ENCODE data around the gene RGP1. TPM values are rescaled to one million over a fixed set of nuclear protein-coding genes. Genes with fewer than 3 reads are reported as not detected.

RGP1 gene, protein sequence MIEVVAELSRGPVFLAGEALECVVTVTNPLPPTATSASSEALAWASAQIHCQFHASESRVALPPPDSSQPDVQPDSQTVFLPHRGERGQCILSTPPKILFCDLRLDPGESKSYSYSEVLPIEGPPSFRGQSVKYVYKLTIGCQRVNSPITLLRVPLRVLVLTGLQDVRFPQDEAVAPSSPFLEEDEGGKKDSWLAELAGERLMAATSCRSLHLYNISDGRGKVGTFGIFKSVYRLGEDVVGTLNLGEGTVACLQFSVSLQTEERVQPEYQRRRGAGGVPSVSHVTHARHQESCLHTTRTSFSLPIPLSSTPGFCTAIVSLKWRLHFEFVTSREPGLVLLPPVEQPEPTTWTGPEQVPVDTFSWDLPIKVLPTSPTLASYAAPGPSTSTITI
- total RNA-seq: 22.8 TPM
- 10 to 100 TPM in 1 of 4 donors, 1 to 10 TPM in 3; 4.6 to 10.2 (median 7.0) TPM for polyA plus RNA-seq

DNA sequence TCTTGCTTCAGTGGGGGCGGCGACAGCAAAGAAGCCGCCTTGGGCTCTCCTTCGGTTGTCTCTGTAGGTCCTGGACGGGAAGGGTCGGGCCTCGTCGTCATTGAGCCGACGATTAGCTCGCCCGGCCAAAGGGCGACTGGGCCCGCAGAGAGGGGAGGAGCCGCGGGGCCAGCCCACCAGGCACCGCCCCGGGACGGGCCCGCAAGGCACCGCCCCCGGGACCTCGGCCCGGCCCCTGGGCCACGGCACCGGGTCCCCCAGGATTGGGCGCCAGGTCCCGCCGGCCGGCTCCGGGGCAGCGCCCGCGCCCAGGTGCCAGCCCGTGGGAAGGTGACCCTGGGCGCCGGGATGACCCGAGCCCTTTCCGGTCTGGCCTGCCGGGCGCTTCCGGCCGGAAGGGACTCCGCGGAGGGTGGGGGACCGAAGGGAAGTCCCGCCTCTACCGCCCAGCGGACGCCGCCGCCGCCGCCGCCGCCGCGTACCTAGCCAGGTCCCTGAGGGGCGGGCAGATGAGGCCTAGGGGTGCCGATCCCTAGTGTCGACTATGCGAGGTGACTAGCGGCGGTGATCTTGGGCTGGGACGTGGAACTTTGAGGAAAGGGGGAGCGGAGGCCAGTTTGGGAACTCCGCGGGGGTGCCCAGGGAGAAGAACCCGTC is at the start of gene RGP1, which contains the start of gene GBA2:
Gene RGP1, plus strand, starts transcription at position 430 of the 657 bp plus-strand sequence. CDS start 469 bp downstream, outside the sequence.
Gene GBA2, minus strand, starts transcription at position 371 of the 657 bp plus-strand sequence. CDS start 524 bp downstream, outside the sequence.
- Mint-ChIP-seq H3K9me3 (no peaks in the 10 kb centered on the region), H3K36me3 (peaks cover 34% of the 10 kb centered on the region), H3K4me1 (peaks cover 24 to 65% (median 45%) of the 10 kb centered on the region in 4 donors), H3K4me3 (peak within 1 kb of the TSS; percentile 93 to 99 (median 96)), H3K27me3 (no peaks in the 10 kb centered on the region), H3K27ac (peak within 1 kb of the TSS; percentile 90 to 97 (median 95))
- H3K4me1 ChIP-seq (ENCODE audit: control insufficient read depth, insufficient read depth, low read length, poor library complexity, severe bottlenecking): peaks cover 46% of the 10 kb centered on the region
- H3K27ac ChIP-seq (ENCODE audit: insufficient read depth, low read length, poor library complexity, severe bottlenecking): peak within 1 kb of the TSS; percentile 80
- H3K9me3 ChIP-seq (ENCODE audit: control insufficient read depth in 2 of 2, low read length in 2 of 2): no peaks in the 10 kb centered on the region
- H3K27me3 ChIP-seq (ENCODE audit: control insufficient read depth, insufficient read depth, low read length): no peaks in the 10 kb centered on the region
- DNase-seq (peak; percentile 61 to 83 (median 68)), ATAC-seq (ENCODE audit: low read depth in 2 of 2) (peak; percentile 68 to 72)
- H3K36me3 ChIP-seq (ENCODE audit: control insufficient read depth, insufficient read depth, low read length): peaks cover 30% of the 10 kb centered on the region
- H3K4me3 ChIP-seq (ENCODE audit: low read depth, low read length): peak within 1 kb of the TSS; percentile 87

DNA sequence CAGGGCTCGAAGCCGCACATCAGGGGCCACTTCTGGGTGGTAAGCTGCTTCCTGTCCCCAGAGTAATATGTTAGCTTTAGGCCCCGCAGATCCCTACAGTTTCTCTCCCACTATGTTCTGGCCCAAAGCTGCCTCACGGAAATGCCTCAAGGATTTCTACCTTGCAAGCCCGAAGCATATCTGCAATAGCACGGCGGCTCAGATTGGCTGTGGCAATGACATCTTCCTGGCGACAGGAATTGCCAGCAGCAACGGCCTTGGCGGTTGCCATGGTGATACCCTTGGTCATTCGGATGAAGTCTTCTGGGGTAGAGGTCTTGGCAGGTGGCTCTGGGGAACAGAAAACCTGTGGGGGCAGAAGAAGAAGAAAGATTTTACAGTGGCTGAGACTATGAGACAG is 49.1 kb upstream of the RGP1 start:
- Histone ChIP-seq H3K36me3 (ENCODE audit: control insufficient read depth, insufficient read depth, low read length) (peaks cover 79% of the 10 kb centered on the region), H3K4me3 (ENCODE audit: low read depth, low read length) (no peak overlapping the region)
- peaks cover 35% of the 10 kb centered on the region for H3K36me3 Mint-ChIP-seq

DNA sequence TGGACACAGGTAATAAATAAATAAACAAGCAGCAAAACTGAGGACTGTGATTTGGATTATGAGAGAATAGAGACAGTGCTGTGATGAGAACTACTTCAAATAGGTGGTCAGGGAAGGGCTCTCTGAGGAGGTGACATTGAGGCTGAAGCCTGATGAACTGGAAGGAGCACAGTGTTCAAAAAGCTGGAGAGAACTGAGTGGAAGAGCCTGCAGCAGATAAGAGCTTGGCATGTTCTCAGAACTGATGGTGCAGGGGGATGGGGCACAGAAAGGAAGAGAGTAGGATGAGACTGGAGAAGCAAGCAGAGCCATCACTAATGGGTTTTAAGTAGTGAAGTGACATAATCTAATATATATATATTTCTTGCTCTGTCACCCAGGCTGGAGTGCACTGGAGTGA is 48.1 kb upstream of the RGP1 start:
- Mint-ChIP-seq H3K4me3 (no peak overlapping the region), H3K36me3 (peaks cover 42% of the 10 kb centered on the region), H3K27ac (no peak overlapping the region), H3K4me1 (peaks cover 0 to 9% (median 7%) of the 10 kb centered on the region in 4 donors), H3K9me3 (no peaks in the 10 kb centered on the region), H3K27me3 (no peaks in the 10 kb centered on the region)
- Histone ChIP-seq H3K4me3 (ENCODE audit: low read depth, low read length) (no peak overlapping the region), H3K27ac (ENCODE audit: insufficient read depth, low read length, poor library complexity, severe bottlenecking) (no peak overlapping the region), H3K27me3 (ENCODE audit: control insufficient read depth, insufficient read depth, low read length) (no peaks in the 10 kb centered on the region), H3K4me1 (ENCODE audit: control insufficient read depth, insufficient read depth, low read length, poor library complexity, severe bottlenecking) (peaks cover 5% of the 10 kb centered on the region), H3K36me3 (ENCODE audit: control insufficient read depth, insufficient read depth, low read length) (peaks cover 88% of the 10 kb centered on the region), H3K9me3 (ENCODE audit: control insufficient read depth in 2 of 2, low read length in 2 of 2) (no peaks in the 10 kb centered on the region)
- DNase-seq: no peak
- no peak for ATAC-seq (ENCODE audit: low read depth in 2 of 2)

More for the DNA sequence above, 49.1 kb upstream of the RGP1 start:
- Mint-ChIP-seq H3K4me1 (peaks cover 0 to 9% (median 7%) of the 10 kb centered on the region in 4 donors), H3K27ac (no peak overlapping the region), H3K4me3 (no peak overlapping the region), H3K9me3 (no peaks in the 10 kb centered on the region), H3K27me3 (no peaks in the 10 kb centered on the region)
- ATAC-seq (ENCODE audit: low read depth in 2 of 2) (no peak), DNase-seq (no peak)
- peaks cover 5% of the 10 kb centered on the region for H3K4me1 ChIP-seq (ENCODE audit: control insufficient read depth, insufficient read depth, low read length, poor library complexity, severe bottlenecking)
- H3K27ac ChIP-seq (ENCODE audit: insufficient read depth, low read length, poor library complexity, severe bottlenecking): no peak overlapping the region
- no peaks in the 10 kb centered on the region for H3K27me3 ChIP-seq (ENCODE audit: control insufficient read depth, insufficient read depth, low read length)
- H3K9me3 ChIP-seq (ENCODE audit: control insufficient read depth in 2 of 2, low read length in 2 of 2): no peaks in the 10 kb centered on the region

DNA sequence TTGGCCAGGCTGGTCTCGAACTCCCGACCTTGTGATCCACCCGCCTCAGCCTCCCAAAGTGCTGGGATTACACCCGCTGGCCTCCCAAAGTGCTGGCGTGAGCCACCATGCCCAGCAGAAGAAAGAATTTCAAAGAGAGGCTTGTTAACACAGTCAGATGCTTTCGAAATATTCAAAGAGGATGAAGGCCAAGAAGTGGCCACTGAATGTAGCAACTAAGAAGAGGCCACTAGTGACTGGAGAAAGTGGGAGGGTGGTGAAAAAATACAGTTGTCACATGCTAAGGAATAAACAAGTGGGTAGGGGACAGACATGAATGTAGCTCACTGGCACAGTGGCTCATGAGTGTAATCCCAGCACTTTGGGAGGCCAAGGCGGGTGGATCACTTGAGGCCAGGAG is 46.4 kb upstream of the RGP1 start:
- H3K27ac ChIP-seq (ENCODE audit: insufficient read depth, low read length, poor library complexity, severe bottlenecking): no peak overlapping the region
- H3K9me3 Mint-ChIP-seq: no peaks in the 10 kb centered on the region
- peaks cover 0 to 2% (median 0%) of the 10 kb centered on the region in 4 donors for H3K4me1 Mint-ChIP-seq
- no peak overlapping the region for H3K27ac Mint-ChIP-seq
- H3K36me3 ChIP-seq (ENCODE audit: control insufficient read depth, insufficient read depth, low read length): peaks cover 96% of the 10 kb centered on the region
- H3K4me3 ChIP-seq (ENCODE audit: low read depth, low read length): no peak overlapping the region
- H3K27me3 Mint-ChIP-seq: no peaks in the 10 kb centered on the region
- H3K36me3 Mint-ChIP-seq: peaks cover 47% of the 10 kb centered on the region
- ATAC-seq (ENCODE audit: low read depth in 2 of 2) (no peak), DNase-seq (no peak)
- H3K4me1 ChIP-seq (ENCODE audit: control insufficient read depth, insufficient read depth, low read length, poor library complexity, severe bottlenecking): no peaks in the 10 kb centered on the region
- no peaks in the 10 kb centered on the region for H3K9me3 ChIP-seq (ENCODE audit: control insufficient read depth in 2 of 2, low read length in 2 of 2)
- H3K27me3 ChIP-seq (ENCODE audit: control insufficient read depth, insufficient read depth, low read length): no peaks in the 10 kb centered on the region
- H3K4me3 Mint-ChIP-seq: no peak overlapping the region

DNA sequence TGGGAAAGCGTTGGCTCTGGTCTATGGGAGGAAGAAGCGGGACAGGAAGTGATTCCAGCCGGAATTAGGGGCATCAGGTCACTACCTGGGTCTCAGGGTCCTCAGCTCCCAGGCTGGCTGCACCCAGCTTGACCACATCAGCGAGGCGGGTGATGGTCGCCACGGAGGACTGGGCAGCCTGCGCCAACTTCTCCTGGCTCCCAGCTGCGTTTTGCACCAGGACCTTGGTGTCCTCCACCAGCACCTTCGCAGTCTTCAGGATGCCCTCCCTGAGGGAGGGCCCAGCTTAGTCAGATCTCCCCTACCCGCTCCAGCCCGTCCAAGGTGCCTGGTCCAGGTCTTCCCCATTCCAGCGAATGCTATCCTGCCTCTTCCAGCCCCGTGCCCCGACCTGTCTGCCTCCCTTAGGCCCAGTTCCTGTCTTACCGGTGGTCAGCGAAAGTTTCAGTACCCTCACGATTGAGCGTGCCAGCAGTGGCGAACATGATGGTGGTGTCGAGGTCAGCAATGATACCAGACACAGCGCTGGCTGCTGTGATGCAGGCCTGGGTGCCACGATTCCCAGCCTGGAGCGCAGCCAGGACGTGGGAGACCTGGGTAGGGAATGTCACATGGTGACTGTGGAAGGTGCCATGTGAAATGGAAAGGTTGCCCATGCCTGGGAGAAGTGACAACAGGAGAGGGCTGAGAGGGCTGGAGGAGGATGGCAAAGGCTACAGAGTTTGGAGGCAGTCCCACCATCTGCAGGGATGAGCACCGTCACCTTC is 45.0 kb upstream of the RGP1 start:
- no peak for DNase-seq
- H3K36me3 ChIP-seq (ENCODE audit: control insufficient read depth, insufficient read depth, low read length): peaks cover 95% of the 10 kb centered on the region
- Mint-ChIP-seq H3K4me3 (no peak overlapping the region), H3K4me1 (no peaks in the 10 kb centered on the region), H3K9me3 (no peaks in the 10 kb centered on the region), H3K36me3 (peaks cover 49% of the 10 kb centered on the region), H3K27ac (no peak overlapping the region), H3K27me3 (no peaks in the 10 kb centered on the region)
- H3K4me1 ChIP-seq (ENCODE audit: control insufficient read depth, insufficient read depth, low read length, poor library complexity, severe bottlenecking): no peaks in the 10 kb centered on the region
- no peak for ATAC-seq (ENCODE audit: low read depth in 2 of 2)
- H3K9me3 ChIP-seq (ENCODE audit: control insufficient read depth in 2 of 2, low read length in 2 of 2): no peaks in the 10 kb centered on the region
- H3K4me3 ChIP-seq (ENCODE audit: low read depth, low read length): no peak overlapping the region
- no peaks in the 10 kb centered on the region for H3K27me3 ChIP-seq (ENCODE audit: control insufficient read depth, insufficient read depth, low read length)
- no peak overlapping the region for H3K27ac ChIP-seq (ENCODE audit: insufficient read depth, low read length, poor library complexity, severe bottlenecking)

DNA sequence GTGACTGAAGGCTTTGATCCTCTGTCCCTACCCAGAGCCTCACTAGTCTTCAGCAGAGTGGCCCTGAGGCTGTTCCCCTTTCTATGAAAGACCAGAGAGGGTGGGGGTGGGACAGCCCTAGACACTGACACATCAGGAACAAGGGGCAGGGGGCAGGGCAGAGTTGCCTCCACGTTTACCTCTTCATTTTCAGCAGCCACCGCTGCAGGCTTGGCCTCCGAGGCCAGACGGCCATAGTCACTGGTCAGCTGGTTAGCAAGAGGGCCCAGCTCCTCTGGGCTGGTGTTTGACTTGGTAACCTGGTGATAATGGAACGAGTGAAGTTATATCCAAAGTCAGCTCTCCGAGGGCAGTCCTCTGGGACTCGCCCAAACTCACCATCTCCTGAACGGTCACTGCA is 43.7 kb upstream of the RGP1 start:
- H3K9me3 Mint-ChIP-seq: no peaks in the 10 kb centered on the region
- no peak overlapping the region for H3K4me3 Mint-ChIP-seq
- DNase-seq (no peak), ATAC-seq (ENCODE audit: low read depth in 2 of 2) (no peak)
- Histone ChIP-seq H3K36me3 (ENCODE audit: control insufficient read depth, insufficient read depth, low read length) (peaks cover 90% of the 10 kb centered on the region), H3K27me3 (ENCODE audit: control insufficient read depth, insufficient read depth, low read length) (no peaks in the 10 kb centered on the region), H3K9me3 (ENCODE audit: control insufficient read depth in 2 of 2, low read length in 2 of 2) (no peaks in the 10 kb centered on the region), H3K4me3 (ENCODE audit: low read depth, low read length) (no peak overlapping the region), H3K4me1 (ENCODE audit: control insufficient read depth, insufficient read depth, low read length, poor library complexity, severe bottlenecking) (no peaks in the 10 kb centered on the region), H3K27ac (ENCODE audit: insufficient read depth, low read length, poor library complexity, severe bottlenecking) (no peak overlapping the region)
- no peaks in the 10 kb centered on the region for H3K4me1 Mint-ChIP-seq
- peak overlapping the region in 1 of 3 donors; percentile 38 for H3K27ac Mint-ChIP-seq
- peaks cover 56% of the 10 kb centered on the region for H3K36me3 Mint-ChIP-seq
- no peaks in the 10 kb centered on the region for H3K27me3 Mint-ChIP-seq

DNA sequence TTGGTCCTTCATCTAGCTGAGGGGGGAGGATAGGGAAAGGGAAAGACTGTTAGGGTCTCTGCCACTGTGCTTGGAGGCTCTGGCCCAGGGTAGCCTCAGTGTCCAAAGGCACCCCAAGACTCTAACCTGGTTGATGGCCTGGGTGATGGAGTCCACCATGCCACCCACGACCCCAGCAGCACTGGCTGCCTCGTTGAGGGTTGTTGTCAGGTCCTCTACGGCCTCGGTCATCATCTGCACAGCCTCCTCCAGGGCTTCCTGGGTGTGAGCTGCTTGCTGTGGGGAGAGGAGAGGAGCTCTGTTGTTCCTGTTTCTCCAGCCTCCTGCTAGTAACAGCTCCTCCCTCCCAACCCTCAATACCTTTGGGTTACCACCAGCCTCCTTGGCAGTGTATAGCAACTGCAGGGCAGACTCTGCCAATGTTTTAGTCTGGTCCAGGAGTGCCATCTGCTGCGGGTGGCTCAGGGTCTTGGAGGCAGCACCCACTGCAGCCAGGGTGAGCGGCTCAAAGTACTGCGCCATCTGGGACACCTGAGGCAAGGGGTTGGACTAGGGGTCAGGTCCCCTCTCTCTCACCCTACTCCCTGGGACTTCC is 43.2 kb upstream of the RGP1 start:
- H3K27ac Mint-ChIP-seq: peak overlapping the region in 1 of 3 donors; percentile 38
- H3K36me3 ChIP-seq (ENCODE audit: control insufficient read depth, insufficient read depth, low read length): peaks cover 90% of the 10 kb centered on the region
- H3K9me3 ChIP-seq (ENCODE audit: control insufficient read depth in 2 of 2, low read length in 2 of 2): no peaks in the 10 kb centered on the region
- no peak overlapping the region for H3K4me3 ChIP-seq (ENCODE audit: low read depth, low read length)
- H3K27me3 ChIP-seq (ENCODE audit: control insufficient read depth, insufficient read depth, low read length): no peaks in the 10 kb centered on the region
- no peaks in the 10 kb centered on the region for H3K9me3 Mint-ChIP-seq
- no peak for DNase-seq
- H3K4me3 Mint-ChIP-seq: no peak overlapping the region
- ATAC-seq (ENCODE audit: low read depth in 2 of 2): no peak
- no peak overlapping the region for H3K27ac ChIP-seq (ENCODE audit: insufficient read depth, low read length, poor library complexity, severe bottlenecking)
- no peaks in the 10 kb centered on the region for H3K4me1 Mint-ChIP-seq
- no peaks in the 10 kb centered on the region for H3K27me3 Mint-ChIP-seq
- H3K4me1 ChIP-seq (ENCODE audit: control insufficient read depth, insufficient read depth, low read length, poor library complexity, severe bottlenecking): no peaks in the 10 kb centered on the region
- peaks cover 61% of the 10 kb centered on the region for H3K36me3 Mint-ChIP-seq
